ENCODE results near the gene CDON.
"Not testable (repeated sequence)": the region's sequence is repeated elsewhere in the genome, so short reads cannot be mapped to it uniquely, and the experiment has no call there.

CDON gene

GRCh38 chr11:125990244-125990643 lies 72.4 kb downstream of the CDON start:
- no peak for DNase-seq

- DNase-seq, result no peak
These were observed 75.5 kb downstream of the CDON start for GRCh38 chr11:125987066-125987641.

- not testable (repeated sequence) for DNase-seq
These were observed 76.7 kb downstream of the CDON start for GRCh38 chr11:125985956-125986355.

GRCh38 chr11:125982348-125982730 lies 80.3 kb downstream of the CDON start:
- no peak for DNase-seq

GRCh38 chr11:125980436-125980835 lies 82.2 kb downstream of the CDON start:
- DNase-seq, result no peak

- no peak for DNase-seq
These were observed 83.2 kb downstream of the CDON start for GRCh38 chr11:125979511-125979910.

GRCh38 chr11:125978778-125979407 lies 83.8 kb downstream of the CDON start:
- DNase-seq, result no peak

GRCh38 chr11:125978181-125978716 lies 84.4 kb downstream of the CDON start:
- no peak for DNase-seq

- no peak for DNase-seq
These were observed 85.3 kb downstream of the CDON start for GRCh38 chr11:125977333-125977732.

- DNase-seq, result no peak
These were observed 86.5 kb downstream of the CDON start for GRCh38 chr11:125976156-125976555.

GRCh38 chr11:125975634-125976033 lies 87.0 kb downstream of the CDON start:
- DNase-seq, result no peak

GRCh38 chr11:125974284-125974683 lies 88.4 kb downstream of the CDON start:
- no peak for DNase-seq

GRCh38 chr11:125971618-125972017 lies 91.0 kb downstream of the CDON start:
- DNase-seq, result no peak

GRCh38 chr11:125968354-125968753 lies 94.3 kb downstream of the CDON start:
- no peak for DNase-seq

- DNase-seq, result no peak
These were observed 95.2 kb downstream of the CDON start for GRCh38 chr11:125967515-125967914.

- DNase-seq, result no peak
These were observed 101.9 kb downstream of the CDON start for GRCh38 chr11:125960771-125961170.

- DNase-seq, result no peak
These were observed 102.7 kb downstream of the CDON start for GRCh38 chr11:125959931-125960330.

- DNase-seq, result no peak
These were observed 103.2 kb downstream of the CDON start for GRCh38 chr11:125959511-125959910.

GRCh38 chr11:125958872-125959400 lies 103.7 kb downstream of the CDON start:
- no peak for DNase-seq

- DNase-seq, result no peak
These were observed 104.9 kb downstream of the CDON start for GRCh38 chr11:125957618-125958332.

GRCh38 chr11:125956391-125957134 lies 106.1 kb downstream of the CDON start:
- no peak for DNase-seq

GRCh38 chr11:125955856-125956255 lies 106.8 kb downstream of the CDON start:
- no peak for DNase-seq
